ENCODE results near the gene CBX4. TPM values are rescaled to one million over a fixed set of nuclear protein-coding genes. Genes with fewer than 3 reads are reported as not detected.

Gene CBX4
- total and polyA plus RNA-seq, 2 of the 13 experiments (the other 11 are each of a cell fraction or from before 2014, with no cell fraction given), result 25.8 to 50.8 TPM

- TF ChIP-seq ZNF691 (CRISPR knock-in tag; IDR thresholded peaks at IDR 0.05; ENCODE audit: borderline replicate concordance, low read depth) (peak; percentile 32; the same call in 1 of the 2 replicates), SSRP1 (CRISPR knock-in tag; IDR thresholded peaks at IDR 0.05) (peak; percentile 93), ZNF572 (CRISPR knock-in tag; IDR thresholded peaks at IDR 0.05) (peak; percentile 54; the same call in 1 of the 2 replicates), POGK (CRISPR knock-in tag; conservative IDR thresholded peaks at IDR 0.05) (peak; percentile 99), KMT2B (CRISPR knock-in tag; IDR thresholded peaks at IDR 0.05) (0 out of 2 replicates have a peak, but pooled peaks have one; percentile 60), ERF (CRISPR knock-in tag; IDR thresholded peaks at IDR 0.05) (0 out of 2 replicates have a peak, but pooled peaks have one; percentile 78), ZBTB43 (CRISPR knock-in tag; conservative IDR thresholded peaks at IDR 0.05) (no peak), DPF2 (CRISPR knock-in tag; IDR thresholded peaks at IDR 0.05; ENCODE audit: borderline replicate concordance, low read depth) (peak; percentile 98), MXD3 (CRISPR knock-in tag; IDR thresholded peaks at IDR 0.05) (no peak), NCOR1 (IDR thresholded peaks at IDR 0.05; ENCODE audit: borderline replicate concordance, low read length) (peak; percentile 52), ZNF562 (CRISPR knock-in tag; IDR thresholded peaks at IDR 0.05; ENCODE audit: borderline replicate concordance) (no peak), ZBTB7A (CRISPR knock-in tag; IDR thresholded peaks at IDR 0.05) (peak; percentile 86), HOXA3 (CRISPR knock-in tag; IDR thresholded peaks at IDR 0.05) (peak; percentile 92), ZNF792 (CRISPR knock-in tag; IDR thresholded peaks at IDR 0.05) (no peak), ZNF597 (CRISPR knock-in tag; IDR thresholded peaks at IDR 0.05) (no peak), NFIC (IDR thresholded peaks at IDR 0.05; ENCODE audit: low read length) (peak; percentile 87), MYC (CRISPR knock-in tag; IDR thresholded peaks at IDR 0.05; ENCODE audit: borderline replicate concordance) (peak; percentile 49; the same call in 1 of the 2 replicates), SOX5 (CRISPR knock-in tag; IDR thresholded peaks at IDR 0.05; ENCODE audit: borderline replicate concordance) (peak; percentile 85), FOXJ3 (CRISPR knock-in tag; IDR thresholded peaks at IDR 0.05; ENCODE audit: borderline replicate concordance) (peak; percentile 95), ZFP37 (CRISPR knock-in tag; IDR thresholded peaks at IDR 0.05; ENCODE audit: borderline replicate concordance) (peak; percentile 62; the same call in 1 of the 2 replicates)
Measured at GRCh38 chr17:79821331-79822095, 17.7 kb downstream of the CBX4 start (continued).
